HG03280 (cell line): Measurements from ENCODE around the gene CYP11A1.
"Not testable (repeated sequence)": the region's sequence is repeated elsewhere in the genome, so short reads cannot be mapped to it uniquely, and the experiment has no call there.

Experiments used
- ATAC-seq: cut with Tn5 transposase; IDR thresholded peaks from one replicate; pipeline ENCODE4 v1.9.1; 2021; ENCODE audit warnings: mild to moderate bottlenecking, moderate library complexity; ENCODE audit not compliant: unreplicated experiment

The CYP11A1 gene

GRCh38 chr15:74376226-74376625, 8.8 kb upstream of the CYP11A1 start:
- no peak for ATAC-seq

DNA sequence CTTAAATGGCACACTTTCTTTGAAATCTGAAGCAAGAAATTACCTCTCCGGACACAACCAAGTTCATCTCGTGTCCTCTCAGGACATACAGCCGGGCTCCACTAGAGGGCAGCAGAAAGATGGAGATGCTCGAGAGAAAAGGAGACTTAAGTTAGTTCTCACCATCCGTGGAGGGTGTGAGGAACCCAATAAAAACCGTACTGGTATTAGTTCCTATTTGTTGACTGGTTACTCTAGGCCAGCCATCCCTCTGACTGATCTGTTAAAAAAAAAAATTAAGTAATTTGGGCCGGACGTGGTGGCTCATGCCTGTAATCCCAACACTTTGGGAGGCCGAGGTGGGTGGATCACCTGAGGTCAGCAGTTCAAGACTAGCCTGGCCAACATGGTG, 7.9 kb upstream of the CYP11A1 start:
- ATAC-seq, result no peak

DNA sequence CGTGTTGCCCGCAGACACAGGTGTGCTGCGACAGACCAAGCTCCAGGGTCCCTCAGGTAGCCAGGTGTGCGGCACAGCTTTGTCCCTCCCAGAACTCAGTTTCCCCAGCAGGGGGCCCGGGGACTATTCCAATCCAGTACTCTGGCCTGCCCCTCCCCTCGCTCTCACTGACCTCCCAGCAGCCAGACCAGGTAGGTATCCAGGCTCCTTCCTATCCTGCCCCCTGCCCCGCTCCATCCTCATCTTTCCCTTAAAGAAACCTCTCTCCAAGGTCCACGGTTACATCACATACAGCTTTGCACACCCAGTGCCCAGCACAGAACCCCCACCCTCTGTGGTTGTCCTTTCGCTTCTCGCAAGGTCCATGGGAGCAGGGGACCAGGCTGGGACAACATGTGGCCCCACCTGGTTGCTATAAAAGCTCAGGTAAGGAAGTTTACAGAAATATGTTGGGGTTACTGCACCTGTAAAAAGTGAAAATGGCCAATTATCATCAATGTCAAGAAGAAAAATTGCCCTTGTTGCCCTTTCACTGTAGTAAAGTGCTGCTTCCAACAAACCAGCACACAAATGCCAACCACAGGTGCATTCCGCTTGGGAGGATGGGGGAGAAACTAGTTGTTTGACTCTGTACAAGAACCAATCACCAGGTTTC, 7.3 kb upstream of the CYP11A1 start:
- no peak for ATAC-seq

GRCh38 chr15:74373731-74374647, 6.5 kb upstream of the CYP11A1 start:
- peak; percentile 82 for ATAC-seq

DNA sequence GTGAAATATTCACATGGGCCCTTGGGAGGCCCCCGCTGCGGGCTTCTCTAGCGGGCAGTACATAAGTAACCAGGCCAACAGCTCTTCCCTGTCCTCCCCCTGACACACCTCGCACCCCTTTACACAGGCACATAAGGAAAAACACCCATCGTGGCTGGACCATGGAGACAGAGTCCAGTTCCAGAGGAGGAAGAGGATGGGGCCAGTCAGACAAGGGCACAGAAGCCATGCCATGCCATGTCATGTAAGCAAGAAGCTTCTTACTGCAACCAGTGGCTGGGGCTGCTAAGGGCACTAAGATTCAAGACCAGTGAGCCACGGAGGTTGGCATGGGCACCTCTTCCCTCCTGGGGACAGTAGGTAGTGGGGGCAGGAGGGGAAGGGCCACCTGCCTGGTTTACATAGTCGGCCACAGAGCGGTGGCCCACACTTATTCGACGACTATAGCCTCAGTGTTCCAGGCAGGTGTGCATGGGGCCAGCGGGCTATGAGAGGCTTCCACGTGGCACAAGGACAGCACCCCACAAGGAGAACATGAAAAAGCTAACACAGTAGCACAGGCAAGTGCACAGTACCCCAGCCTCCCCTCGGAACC, 5.7 kb upstream of the CYP11A1 start:
- ATAC-seq, result no peak

- ATAC-seq, result no peak
Observed at GRCh38 chr15:74370471-74370870, 3.0 kb upstream of the CYP11A1 start.

GRCh38 chr15:74369756-74370155, 2.3 kb upstream of the CYP11A1 start:
- ATAC-seq, result no peak

GRCh38 chr15:74369084-74369745, 1.8 kb upstream of the CYP11A1 start:
- no peak for ATAC-seq

DNA sequence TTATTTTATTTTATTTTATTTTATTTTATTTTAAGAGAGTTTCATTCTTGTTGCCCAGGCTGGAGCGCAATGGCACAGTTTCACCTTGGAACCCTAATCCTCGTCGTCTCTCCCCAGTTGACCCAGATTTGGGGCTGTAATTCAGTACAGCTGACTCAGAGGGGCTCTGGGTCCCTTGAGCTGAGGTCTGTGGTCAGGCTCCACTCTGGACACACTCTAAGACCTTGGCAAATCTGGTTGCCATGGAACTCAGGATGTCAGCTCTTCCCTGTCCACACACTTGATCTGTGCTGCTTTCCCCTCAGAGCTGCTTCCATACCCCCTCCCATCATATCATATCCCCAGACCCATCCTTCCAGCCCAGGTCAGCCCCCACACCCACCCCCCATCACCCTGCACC, 675 bp upstream of the CYP11A1 start:
- no peak for ATAC-seq

DNA sequence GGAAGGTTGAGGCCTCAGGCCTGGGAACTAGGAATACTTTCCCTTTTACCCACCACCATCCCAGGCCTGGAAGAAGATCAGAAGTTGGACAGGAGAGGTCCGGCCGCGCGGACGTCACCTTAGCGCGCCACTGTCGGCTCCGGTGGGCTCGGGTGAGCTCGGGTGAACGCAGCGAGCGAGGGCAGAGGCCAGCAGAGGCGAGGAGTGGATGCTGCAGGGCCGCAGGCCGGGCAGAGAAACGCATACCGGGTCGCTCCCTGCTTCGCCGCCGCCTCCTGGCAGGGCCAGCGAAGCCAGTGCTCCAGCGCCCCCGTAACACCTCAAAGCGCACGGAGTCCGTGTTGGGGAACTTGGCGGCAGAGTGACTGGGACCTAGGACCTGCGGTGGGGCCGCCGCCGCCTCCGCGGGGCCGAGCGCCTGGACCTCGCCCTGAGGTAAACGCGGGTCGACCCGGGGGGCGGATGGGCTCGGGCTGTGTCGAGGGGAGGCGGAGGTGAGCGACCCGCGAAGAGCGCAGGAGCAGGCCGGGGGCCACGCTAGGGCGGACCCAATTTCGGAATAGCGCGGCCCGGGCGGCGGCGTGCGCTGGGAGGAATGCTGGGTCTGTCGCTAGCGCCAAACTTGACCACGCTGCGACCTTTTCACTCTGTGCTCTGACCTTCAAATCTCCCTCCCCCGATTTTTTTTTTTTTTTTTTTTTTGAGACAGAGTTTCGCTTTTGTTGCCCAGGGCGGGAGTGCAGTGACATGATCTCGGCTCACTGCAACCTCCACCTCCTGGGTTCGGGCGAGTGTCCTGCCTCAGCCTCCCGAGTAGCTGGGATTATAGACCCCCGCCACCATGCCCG, 1.6 kb downstream of the CYP11A1 start:
- no peak for ATAC-seq

DNA sequence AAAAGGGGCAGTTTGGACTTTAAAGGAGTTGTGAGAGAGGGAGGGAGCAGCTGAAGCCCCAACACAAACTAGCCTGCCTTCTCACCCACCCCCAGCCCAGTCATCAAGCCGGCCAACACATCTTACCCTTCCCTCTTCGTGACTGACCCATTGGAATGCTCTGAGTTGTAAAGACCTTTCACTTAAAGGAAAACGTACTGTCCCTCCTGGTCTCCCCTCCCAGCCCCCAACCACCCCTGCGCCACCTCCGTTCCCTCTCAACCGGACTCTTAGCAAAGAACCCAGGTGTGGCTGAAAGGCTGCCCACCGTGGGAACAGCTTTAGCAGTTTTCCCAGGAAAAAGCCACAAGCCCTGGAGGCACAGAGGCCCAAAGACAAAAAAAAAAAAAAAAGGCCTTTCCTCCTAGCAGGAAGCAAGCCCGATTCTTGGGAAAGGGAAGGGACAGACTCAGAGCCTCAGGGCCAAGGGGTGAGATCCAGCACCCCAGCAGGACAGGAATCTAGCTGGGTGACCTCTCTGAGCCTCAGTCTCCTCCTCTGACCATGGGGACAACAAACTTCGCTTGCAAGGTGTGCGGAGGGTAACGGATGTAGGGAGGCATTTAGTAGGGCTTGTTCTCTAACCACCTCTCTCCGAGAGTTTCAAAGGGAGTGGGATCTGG, 2.4 kb downstream of the CYP11A1 start:
- ATAC-seq, result no peak

DNA sequence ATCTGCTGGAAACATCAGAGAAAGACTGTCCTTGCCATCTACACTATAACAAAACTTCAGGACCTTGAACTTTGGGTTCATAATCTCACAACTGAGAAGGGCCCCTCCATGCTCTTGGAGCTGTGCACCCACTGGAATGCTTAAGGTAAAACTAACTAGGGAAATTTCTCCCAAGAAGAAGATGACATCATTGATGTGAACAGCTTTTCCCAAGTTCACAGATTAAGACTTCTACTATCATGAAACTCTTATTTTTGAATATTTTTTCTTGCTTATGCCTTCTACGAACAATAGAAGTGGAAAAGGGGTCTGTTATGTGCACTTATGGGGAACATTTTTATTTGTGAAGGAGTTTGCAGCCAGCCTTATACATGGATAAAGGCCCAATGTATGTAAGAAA, 5.0 kb downstream of the CYP11A1 start:
- no peak for ATAC-seq

DNA sequence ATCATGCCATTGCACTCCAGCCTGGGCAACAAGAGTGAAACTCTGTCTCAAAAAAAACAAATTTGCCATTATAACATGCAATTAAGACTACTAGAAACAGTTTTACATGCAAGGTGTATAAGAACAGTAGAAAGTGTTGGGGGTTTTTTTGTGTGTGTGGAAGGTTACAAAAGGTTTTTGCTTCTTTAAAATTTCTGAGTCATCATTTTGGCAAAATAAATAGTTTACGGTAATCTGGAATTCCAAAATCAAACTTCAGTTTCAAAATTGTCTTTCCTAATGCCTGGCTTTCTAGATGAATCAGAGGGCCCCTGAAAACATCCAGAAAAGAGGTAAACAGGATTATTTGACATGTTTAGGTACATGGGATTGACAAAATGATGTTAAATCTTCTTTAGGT, 6.6 kb downstream of the CYP11A1 start:
- not testable (repeated sequence) for ATAC-seq

- not testable (repeated sequence) for ATAC-seq
Observed at GRCh38 chr15:74359376-74359775, 8.1 kb downstream of the CYP11A1 start.

GRCh38 chr15:74357514-74357913, 9.9 kb downstream of the CYP11A1 start:
- ATAC-seq, result not testable (repeated sequence)

DNA sequence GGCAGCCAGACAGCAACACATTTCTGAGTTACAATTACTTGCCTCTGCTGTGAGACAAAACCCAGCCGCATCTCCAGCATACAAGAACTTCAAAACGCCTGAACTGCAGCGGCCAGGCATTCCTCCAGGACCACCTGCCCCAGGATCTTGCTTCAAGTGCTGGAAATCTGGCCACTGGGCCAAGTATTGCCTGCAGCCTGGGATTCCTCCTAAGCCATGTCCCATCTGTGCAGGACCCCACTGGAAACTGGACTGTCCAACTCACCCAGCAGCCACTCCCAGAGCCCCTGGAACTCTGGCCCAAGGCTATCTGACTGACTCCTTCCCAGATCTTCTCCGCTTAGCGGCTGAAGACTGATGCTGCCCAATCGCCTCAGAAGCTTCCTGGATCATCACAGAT, 11.4 kb downstream of the CYP11A1 start:
- ATAC-seq, result not testable (repeated sequence)

DNA sequence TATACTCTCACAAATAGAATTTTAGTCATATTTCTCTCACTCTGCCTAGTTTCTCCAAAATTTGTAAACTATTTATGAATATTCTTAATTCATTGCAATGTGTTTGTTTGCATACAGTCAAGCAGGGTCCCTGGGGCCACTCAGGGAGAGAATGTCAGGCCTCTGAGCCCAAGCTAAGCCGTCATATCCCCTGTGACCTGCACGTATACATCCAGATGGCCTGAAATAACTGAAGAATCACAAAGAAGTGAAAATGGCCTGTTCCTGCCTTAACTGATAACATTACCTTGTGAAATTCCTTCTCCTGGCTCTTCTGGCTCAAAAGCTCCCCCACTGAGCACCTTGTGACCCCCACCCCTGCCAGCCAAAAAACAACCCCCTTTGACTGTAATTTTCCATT, 13.5 kb downstream of the CYP11A1 start:
- ATAC-seq, result not testable (repeated sequence)

GRCh38 chr15:74352393-74352910, 15.0 kb downstream of the CYP11A1 start:
- no peak for ATAC-seq

DNA sequence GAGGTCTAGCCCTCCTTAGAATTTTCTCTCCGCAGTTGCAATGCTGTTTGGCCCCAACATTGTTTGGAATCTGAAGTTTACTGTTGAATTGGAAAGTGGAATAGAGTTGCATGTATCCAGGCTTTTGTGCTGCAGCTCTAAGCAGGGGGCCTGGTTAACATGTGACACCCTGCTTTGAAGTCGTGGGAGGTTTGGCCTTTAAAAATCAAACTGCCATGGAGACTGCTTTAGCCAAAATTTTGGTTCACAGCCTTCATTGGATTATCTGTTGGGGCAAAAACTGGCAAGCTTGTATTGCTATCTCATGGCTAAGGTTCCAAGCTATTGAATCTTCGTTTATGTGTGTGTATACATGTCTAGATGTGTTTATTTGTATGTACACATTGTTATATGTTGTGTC, 15.8 kb downstream of the CYP11A1 start:
- ATAC-seq, result no peak
